GM18951 (cell line): ENCODE results near the gene TMEM72.

ENCODE experiments used
- POLR2A ChIP-seq: IDR thresholded peaks from 4 replicates; pipeline ENCODE4 v1.6.1; 2011; ENCODE audit warnings: mild to moderate bottlenecking; ENCODE audit not compliant: insufficient read length, insufficient read depth; ENCODE audit errors: extremely low read depth
- in situ Hi-C: fragments of 300-500 bp; cut with MboI; formaldehyde crosslinking; loops from one replicate; pipeline ENCODE4 v1.12.0; 2022; ENCODE audit warnings: low sequenced_read_pairs, mixed read lengths, inconsistent platforms; ENCODE audit not compliant: unreplicated experiment

The TMEM72 gene

GRCh38 chr10:44934416-44935200 lies 23.5 kb downstream of the TMEM72 start:
- no peak for TF ChIP-seq POLR2A
- in situ Hi-C loops = no loop called here

GRCh38 chr10:44935201-44935965 lies 24.2 kb downstream of the TMEM72 start:
- no peak for TF ChIP-seq POLR2A
- in situ Hi-C loops = no loop called here

- TF ChIP-seq POLR2A = no peak
- in situ Hi-C loops = no loop called here
These were observed 24.8 kb downstream of the TMEM72 start for GRCh38 chr10:44935966-44936295.

- in situ Hi-C loops = no loop called here
These were observed 25.3 kb downstream of the TMEM72 start for GRCh38 chr10:44936314-44936975.

GRCh38 chr10:44937196-44938005 lies 26.3 kb downstream of the TMEM72 start:
- no peak for TF ChIP-seq POLR2A
- in situ Hi-C loops = no loop called here

More at GRCh38 chr10:44936314-44936975, 25.3 kb downstream of the TMEM72 start:
- no peak for TF ChIP-seq POLR2A

GRCh38 chr10:44938956-44939355 lies 27.8 kb downstream of the TMEM72 start:
- in situ Hi-C loops = no loop called here
- no peak for TF ChIP-seq POLR2A

- in situ Hi-C loops = no loop called here
- no peak for TF ChIP-seq POLR2A
These were observed 28.7 kb downstream of the TMEM72 start for GRCh38 chr10:44939691-44940401.

- in situ Hi-C loops = no loop called here
- TF ChIP-seq POLR2A = no peak
These were observed 33.2 kb downstream of the TMEM72 start for GRCh38 chr10:44944354-44944753.

- in situ Hi-C loops = no loop called here
- TF ChIP-seq POLR2A = no peak
These were observed 35.1 kb downstream of the TMEM72 start for GRCh38 chr10:44946205-44946604.

GRCh38 chr10:44947371-44948152 lies 36.4 kb downstream of the TMEM72 start:
- no peak for TF ChIP-seq POLR2A
- in situ Hi-C loops = no loop called here

GRCh38 chr10:44948642-44949041 lies 37.5 kb downstream of the TMEM72 start:
- in situ Hi-C loops = no loop called here
- TF ChIP-seq POLR2A = no peak
